ENCODE measurements around the gene ATP5F1A.
A peak's percentile ranks its signal among the peaks of the same experiment; 100 is the strongest.

The ATP5F1A gene

GRCh38 chr18:46072959-46073358, 25.1 kb downstream of the ATP5F1A start:
- TF ChIP-seq CTCF (IDR thresholded peaks at IDR 0.05; ENCODE audit: borderline replicate concordance, insufficient read depth, low read depth, low read length) = no peak

GRCh38 chr18:46072376-46072867, 25.7 kb downstream of the ATP5F1A start:
- no peak for TF ChIP-seq CTCF (IDR thresholded peaks at IDR 0.05; ENCODE audit: borderline replicate concordance, insufficient read depth, low read depth, low read length)
- H3K4me3 ChIP-seq (ENCODE audit: low read depth, low read length) = peak overlapping the region; percentile 97

More at GRCh38 chr18:46072959-46073358, 25.1 kb downstream of the ATP5F1A start:
- H3K4me3 ChIP-seq (ENCODE audit: low read depth, low read length) = no peak overlapping the region

GRCh38 chr18:46071653-46072375, 26.3 kb downstream of the ATP5F1A start, which contains the start of gene PSTPIP2:
TSS of gene PSTPIP2 (minus strand) at chr18:46072260. CDS start at chr18:46072188, 72 bp downstream.
- peak within 1 kb of the TSS; percentile 97 for H3K4me3 ChIP-seq (ENCODE audit: low read depth, low read length)
- no peak for TF ChIP-seq CTCF (IDR thresholded peaks at IDR 0.05; ENCODE audit: borderline replicate concordance, insufficient read depth, low read depth, low read length)

- TF ChIP-seq CTCF (IDR thresholded peaks at IDR 0.05; ENCODE audit: borderline replicate concordance, insufficient read depth, low read depth, low read length) = no peak
- H3K4me3 ChIP-seq (ENCODE audit: low read depth, low read length) = peak overlapping the region; percentile 97
These were observed 27.1 kb downstream of the ATP5F1A start for GRCh38 chr18:46070815-46071652.

GRCh38 chr18:46070232-46070631, 27.9 kb downstream of the ATP5F1A start:
- peak overlapping the region; percentile 97 for H3K4me3 ChIP-seq (ENCODE audit: low read depth, low read length)
- TF ChIP-seq CTCF (IDR thresholded peaks at IDR 0.05; ENCODE audit: borderline replicate concordance, insufficient read depth, low read depth, low read length) = no peak

GRCh38 chr18:46069524-46069923, 28.6 kb downstream of the ATP5F1A start:
- no peak overlapping the region for H3K4me3 ChIP-seq (ENCODE audit: low read depth, low read length)
- no peak for TF ChIP-seq CTCF (IDR thresholded peaks at IDR 0.05; ENCODE audit: borderline replicate concordance, insufficient read depth, low read depth, low read length)
